SJSA1 (cell line): ENCODE measurements around the gene KIF1B. TPM values are rescaled to one million over a fixed set of nuclear protein-coding genes. Genes with fewer than 3 reads are reported as not detected.

Experiments
- DNase-seq, 2 experiments: peaks; one replicate each; pipeline ENCODE4 v3.0.0-alpha.2; 2015 to 2020; ENCODE audit warnings: low spot score in 2 of 2, low read depth in 1 of 2
- H3K27ac ChIP-seq: fragments of 250-450 bp; sonication (Bioruptor Pico); 2 replicates; pipeline ENCODE4 v1.5.1; 2020; ENCODE audit warnings: mild to moderate bottlenecking, moderate library complexity
- H3K27me3 ChIP-seq: fragments of 250-450 bp; sonication (Bioruptor Pico); replicated peaks from 2 replicates; pipeline ENCODE4 v1.5.1; 2020; ENCODE audit warnings: mild to moderate bottlenecking, moderate library complexity
- H3K36me3 ChIP-seq: fragments of 250-450 bp; sonication (Bioruptor Pico); 2 replicates; pipeline ENCODE4 v1.5.1; 2020; ENCODE audit warnings: mild to moderate bottlenecking
- H3K4me1 ChIP-seq: fragments of 250-450 bp; sonication (Bioruptor Pico); replicated peaks from 2 replicates; pipeline ENCODE4 v1.6.1; 2021; ENCODE audit warnings: mild to moderate bottlenecking
- H3K4me3 ChIP-seq: fragments of 250-450 bp; sonication (Bioruptor Pico); 2 replicates; pipeline ENCODE4 v1.5.1; 2020; ENCODE audit warnings: mild to moderate bottlenecking
- H3K9me3 ChIP-seq: fragments of 250-450 bp; sonication (Bioruptor Pico); replicated peaks from 2 replicates; pipeline ENCODE4 v1.5.1; 2020; ENCODE audit warnings: mild to moderate bottlenecking
- total RNA-seq: library from RNA; depleted of rRNA; stranded (reverse); fragments of >200 nt; shearing (Covaris generic); gene quantifications from 2 replicates; pipeline ENCODE4 v1.2.3, GENCODE V29; 2014

The KIF1B gene
- total RNA-seq, 1 experiment from 2014 or later: 26.8 TPM

GRCh38 chr1:10263450-10264082 is 53.2 kb downstream of the KIF1B start:
- Histone ChIP-seq H3K4me1 (no peaks in the 10 kb centered on the region), H3K27me3 (no peaks in the 10 kb centered on the region), H3K36me3 (peaks cover 69% of the 10 kb centered on the region), H3K9me3 (no peaks in the 10 kb centered on the region), H3K27ac (no peak overlapping the region), H3K4me3 (no peak overlapping the region)
- no peak for DNase-seq

- Histone ChIP-seq H3K4me3 (no peak overlapping the region), H3K4me1 (no peaks in the 10 kb centered on the region), H3K27me3 (no peaks in the 10 kb centered on the region), H3K27ac (no peak overlapping the region), H3K36me3 (peaks cover 66% of the 10 kb centered on the region), H3K9me3 (no peaks in the 10 kb centered on the region)
- no peak for DNase-seq
Observed at GRCh38 chr1:10265027-10265426, 54.7 kb downstream of the KIF1B start.

GRCh38 chr1:10265900-10266299 is 55.5 kb downstream of the KIF1B start:
- peaks cover 63% of the 10 kb centered on the region for H3K36me3 ChIP-seq
- no peaks in the 10 kb centered on the region for H3K9me3 ChIP-seq
- H3K27ac ChIP-seq: no peak overlapping the region
- no peak for DNase-seq
- no peaks in the 10 kb centered on the region for H3K27me3 ChIP-seq
- H3K4me3 ChIP-seq: no peak overlapping the region
- H3K4me1 ChIP-seq: no peaks in the 10 kb centered on the region

- Histone ChIP-seq H3K36me3 (peaks cover 60% of the 10 kb centered on the region), H3K27me3 (no peaks in the 10 kb centered on the region), H3K9me3 (no peaks in the 10 kb centered on the region), H3K4me3 (no peak overlapping the region), H3K27ac (no peak overlapping the region), H3K4me1 (no peaks in the 10 kb centered on the region)
- DNase-seq: no peak
Observed at GRCh38 chr1:10267319-10267718, 56.9 kb downstream of the KIF1B start.

- H3K36me3 ChIP-seq: peaks cover 56% of the 10 kb centered on the region
- no peak overlapping the region for H3K4me3 ChIP-seq
- no peaks in the 10 kb centered on the region for H3K4me1 ChIP-seq
- no peaks in the 10 kb centered on the region for H3K27me3 ChIP-seq
- H3K27ac ChIP-seq: no peak overlapping the region
- H3K9me3 ChIP-seq: no peaks in the 10 kb centered on the region
- DNase-seq: no peak
Observed at GRCh38 chr1:10267921-10268320, 57.6 kb downstream of the KIF1B start.

GRCh38 chr1:10271090-10271489 is 60.7 kb downstream of the KIF1B start:
- Histone ChIP-seq H3K36me3 (peaks cover 45% of the 10 kb centered on the region), H3K27me3 (no peaks in the 10 kb centered on the region), H3K4me1 (no peaks in the 10 kb centered on the region), H3K9me3 (no peaks in the 10 kb centered on the region), H3K4me3 (no peak overlapping the region), H3K27ac (no peak overlapping the region)
- no peak for DNase-seq

- H3K36me3 ChIP-seq: peaks cover 47% of the 10 kb centered on the region
- H3K4me1 ChIP-seq: no peaks in the 10 kb centered on the region
- H3K4me3 ChIP-seq: no peak overlapping the region
- no peaks in the 10 kb centered on the region for H3K9me3 ChIP-seq
- no peaks in the 10 kb centered on the region for H3K27me3 ChIP-seq
- no peak overlapping the region for H3K27ac ChIP-seq
- DNase-seq: no peak
Observed at GRCh38 chr1:10271869-10272268, 61.5 kb downstream of the KIF1B start.

- no peaks in the 10 kb centered on the region for H3K27me3 ChIP-seq
Observed at GRCh38 chr1:10272274-10272673, 61.9 kb downstream of the KIF1B start.

GRCh38 chr1:10278880-10279279 is 68.5 kb downstream of the KIF1B start:
- Histone ChIP-seq H3K36me3 (peaks cover 59% of the 10 kb centered on the region), H3K27ac (no peak overlapping the region), H3K4me3 (no peak overlapping the region), H3K9me3 (no peaks in the 10 kb centered on the region), H3K4me1 (0 out of 2 replicates have a peak, but pooled peaks cover 4% of the 10 kb centered on the region), H3K27me3 (no peaks in the 10 kb centered on the region)
- DNase-seq: no peak

More at GRCh38 chr1:10272274-10272673, 61.9 kb downstream of the KIF1B start:
- H3K36me3 ChIP-seq: peaks cover 45% of the 10 kb centered on the region
- no peak overlapping the region for H3K27ac ChIP-seq
- DNase-seq: no peak
- H3K9me3 ChIP-seq: no peaks in the 10 kb centered on the region
- H3K4me1 ChIP-seq: no peaks in the 10 kb centered on the region
- H3K4me3 ChIP-seq: no peak overlapping the region

- H3K4me3 ChIP-seq: no peak overlapping the region
- DNase-seq: no peak
- 0 out of 2 replicates have a peak, but pooled peaks cover 4% of the 10 kb centered on the region for H3K4me1 ChIP-seq
- H3K27me3 ChIP-seq: no peaks in the 10 kb centered on the region
- H3K9me3 ChIP-seq: no peaks in the 10 kb centered on the region
- H3K27ac ChIP-seq: no peak overlapping the region
- peaks cover 71% of the 10 kb centered on the region for H3K36me3 ChIP-seq
Observed at GRCh38 chr1:10280439-10281350, 70.3 kb downstream of the KIF1B start.

GRCh38 chr1:10283318-10283984 is 73.1 kb downstream of the KIF1B start:
- no peaks in the 10 kb centered on the region for H3K27me3 ChIP-seq
- no peak overlapping the region for H3K4me3 ChIP-seq
- H3K27ac ChIP-seq: no peak overlapping the region
- peaks cover 78% of the 10 kb centered on the region for H3K36me3 ChIP-seq
- no peak for DNase-seq
- no peaks in the 10 kb centered on the region for H3K9me3 ChIP-seq
- H3K4me1 ChIP-seq: 0 out of 2 replicates have a peak, but pooled peaks cover 4% of the 10 kb centered on the region

GRCh38 chr1:10286244-10286643 is 75.9 kb downstream of the KIF1B start:
- Histone ChIP-seq H3K4me3 (no peak overlapping the region), H3K27ac (no peak overlapping the region), H3K9me3 (no peaks in the 10 kb centered on the region), H3K27me3 (no peaks in the 10 kb centered on the region), H3K4me1 (no peaks in the 10 kb centered on the region), H3K36me3 (peaks cover 82% of the 10 kb centered on the region)
- DNase-seq: no peak

- H3K27ac ChIP-seq: no peak overlapping the region
- no peak for DNase-seq
Observed at GRCh38 chr1:10287023-10287645, 76.8 kb downstream of the KIF1B start.

More at GRCh38 chr1:10287023-10287645, 76.8 kb downstream of the KIF1B start:
- Histone ChIP-seq H3K27me3 (no peaks in the 10 kb centered on the region), H3K4me1 (no peaks in the 10 kb centered on the region), H3K4me3 (no peak overlapping the region), H3K9me3 (no peaks in the 10 kb centered on the region), H3K36me3 (peaks cover 82% of the 10 kb centered on the region)
